ENCODE measurements around the gene PPIE.
"Not testable (repeated sequence)": the region's sequence is repeated elsewhere in the genome, so short reads cannot be mapped to it uniquely, and the experiment has no call there.

PPIE gene

GRCh38 chr1:39760074-39761008 is 21.7 kb downstream of the PPIE start:
- no peak for DNase-seq

DNA sequence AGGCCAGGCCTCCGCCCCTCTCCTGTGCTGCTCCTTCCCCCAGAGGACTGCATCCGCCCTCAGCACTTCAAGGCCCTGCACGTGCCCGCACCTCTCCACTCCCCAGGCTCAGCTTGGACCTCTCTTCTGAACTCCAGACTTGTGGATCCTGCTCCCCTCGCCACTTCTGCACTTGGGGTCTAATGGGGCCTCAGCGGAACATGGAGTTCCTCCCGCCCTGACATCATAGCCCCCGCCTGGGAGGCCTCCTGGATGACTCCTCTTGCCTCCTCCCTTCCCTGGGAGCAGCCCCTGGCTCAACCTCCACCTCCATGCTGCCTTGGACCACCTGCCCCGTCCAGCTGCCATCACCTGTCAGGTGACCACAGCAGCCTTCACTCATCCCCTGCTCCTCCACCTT is 22.3 kb downstream of the PPIE start:
- DNase-seq: no peak

DNA sequence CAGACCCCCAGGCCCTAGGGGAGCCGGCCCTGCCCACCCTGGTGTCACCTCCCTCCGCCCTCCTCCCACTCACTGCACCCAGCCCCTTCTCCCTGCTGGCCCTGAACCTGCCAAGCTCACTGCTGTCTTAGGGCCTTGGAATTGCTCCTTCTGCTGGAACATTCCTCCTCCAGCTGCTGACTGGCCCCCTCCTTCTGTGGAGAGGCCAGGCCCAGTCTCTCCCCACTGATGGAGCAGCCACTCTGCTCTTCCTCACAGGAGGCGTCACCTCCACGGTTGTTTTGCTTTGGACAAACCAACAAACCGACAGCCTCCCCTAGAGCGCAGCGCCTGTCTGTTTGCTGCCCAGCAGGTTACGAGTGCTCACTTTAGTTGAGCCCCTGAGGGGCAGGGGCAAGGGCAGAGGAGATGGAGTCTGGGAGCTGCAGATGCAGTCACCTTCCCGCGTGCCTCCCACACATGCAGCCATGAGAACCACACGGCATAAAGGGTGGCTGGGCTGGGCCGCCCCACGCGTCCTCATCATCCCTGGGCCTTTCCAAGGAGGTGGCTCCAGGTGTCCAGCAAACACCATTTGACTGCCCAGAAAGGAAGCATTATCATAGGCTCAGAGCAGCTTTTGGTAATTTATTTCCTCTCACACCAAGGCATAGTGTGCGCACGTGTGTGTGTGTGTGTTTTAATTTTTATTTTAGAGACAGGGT is 23.0 kb downstream of the PPIE start:
- DNase-seq: no peak

DNA sequence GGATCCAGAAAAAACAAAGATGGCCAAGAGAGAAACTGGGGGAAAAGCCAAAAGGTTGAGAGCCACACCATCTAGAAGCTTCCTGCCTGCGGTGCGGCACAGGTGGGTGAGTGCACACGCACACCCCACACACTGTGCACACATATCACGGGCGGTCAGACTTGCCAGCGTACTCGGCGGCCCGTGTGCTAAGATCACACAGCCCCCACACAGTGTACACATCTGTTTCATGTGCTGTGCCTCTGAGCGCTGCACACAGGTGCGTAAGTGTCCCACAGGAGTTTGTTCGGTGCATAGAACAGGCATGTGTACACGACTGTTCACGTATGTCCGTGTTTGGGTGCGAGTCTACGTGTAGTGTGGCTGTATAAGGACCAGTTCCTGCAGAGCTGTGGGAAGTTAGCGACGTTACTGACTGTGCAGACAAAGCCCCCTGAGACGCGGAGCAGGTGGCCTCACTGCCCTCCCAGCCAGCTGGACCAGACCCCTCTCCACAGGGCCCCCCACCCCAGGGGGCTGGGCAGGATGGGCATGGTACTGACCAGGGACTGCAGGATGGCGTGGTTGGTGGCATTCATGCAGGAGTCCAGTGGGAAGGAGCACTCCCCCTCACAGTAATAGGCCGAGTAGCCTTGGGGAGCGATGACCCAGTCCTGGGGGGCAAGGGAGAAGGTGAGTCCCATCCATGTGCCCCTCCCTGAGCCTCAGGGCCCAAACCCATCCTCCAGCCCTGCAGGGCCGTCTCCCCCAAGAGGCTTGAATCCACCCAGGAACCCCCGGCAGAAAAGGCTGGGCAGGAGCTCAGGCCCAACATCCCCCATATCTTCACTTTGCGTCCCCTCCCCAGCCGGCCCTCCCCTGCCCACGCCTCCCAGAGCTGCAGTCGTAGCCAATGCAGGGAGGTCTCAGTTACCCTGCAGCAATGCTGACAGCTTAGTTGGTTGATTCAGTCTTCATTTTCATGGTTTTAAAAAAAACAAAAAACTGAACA is 24.2 kb downstream of the PPIE start:
- DNase-seq: no peak

DNA sequence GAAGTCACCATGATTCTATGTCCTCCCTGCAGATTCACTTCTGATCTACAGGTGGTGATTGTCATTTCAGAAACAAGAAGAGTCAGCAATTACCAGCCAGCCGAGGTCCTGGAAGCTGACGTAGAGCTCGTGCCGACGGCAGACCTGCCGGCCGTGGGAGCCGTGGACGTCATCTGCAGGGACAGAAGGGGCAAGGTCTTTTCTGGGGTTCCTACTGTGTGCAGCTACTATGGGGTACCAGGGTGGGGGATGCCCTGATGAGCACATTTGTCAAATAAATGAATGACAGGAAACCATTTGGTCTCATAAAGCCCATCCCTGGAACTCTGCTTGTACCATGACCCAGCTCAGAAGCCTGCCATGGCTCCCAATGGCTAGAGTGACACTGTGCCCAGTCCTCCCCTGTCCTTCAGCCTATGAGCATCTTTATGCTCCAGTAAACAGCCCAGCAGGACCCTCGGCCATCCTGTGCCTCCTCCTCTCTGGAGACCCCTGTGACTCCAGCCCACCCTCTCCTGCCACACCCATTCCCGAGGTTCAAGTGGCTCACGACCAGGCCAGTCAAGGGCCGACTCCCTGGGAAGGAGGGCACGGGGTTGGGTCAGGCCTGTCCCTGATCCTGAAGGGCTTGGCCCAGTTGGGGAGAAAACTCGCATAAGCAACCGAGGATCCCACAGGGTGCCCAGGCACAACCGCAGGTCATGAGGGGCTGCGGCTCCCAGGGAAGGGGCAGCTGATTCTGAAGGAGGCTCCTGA is 25.1 kb downstream of the PPIE start:
- not testable (repeated sequence) for DNase-seq

- DNase-seq: not testable (repeated sequence)
Measured at GRCh38 chr1:39764512-39764911, 25.8 kb downstream of the PPIE start.

GRCh38 chr1:39766466-39766865 is 27.8 kb downstream of the PPIE start:
- DNase-seq: not testable (repeated sequence)

DNA sequence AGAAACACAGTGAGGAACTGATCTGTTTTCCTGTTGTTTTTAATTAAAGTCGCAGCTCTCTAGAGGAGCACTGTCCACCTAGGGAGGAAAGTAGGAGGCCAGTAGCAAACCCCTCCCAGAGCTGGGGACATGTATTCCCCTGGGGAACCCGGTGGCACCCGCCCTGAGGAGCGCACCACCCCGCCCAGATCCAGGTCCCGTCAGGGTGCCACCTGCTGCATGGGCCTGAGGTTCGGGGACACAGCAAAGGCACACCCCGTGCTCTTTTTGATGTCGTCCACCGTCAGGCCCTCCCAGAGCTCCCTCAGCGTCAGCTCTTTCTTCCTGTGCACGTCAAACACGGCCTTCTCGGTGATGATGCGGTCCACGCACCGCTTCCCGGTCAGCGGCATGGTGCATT is 30.8 kb downstream of the PPIE start:
- DNase-seq: not testable (repeated sequence)

DNA sequence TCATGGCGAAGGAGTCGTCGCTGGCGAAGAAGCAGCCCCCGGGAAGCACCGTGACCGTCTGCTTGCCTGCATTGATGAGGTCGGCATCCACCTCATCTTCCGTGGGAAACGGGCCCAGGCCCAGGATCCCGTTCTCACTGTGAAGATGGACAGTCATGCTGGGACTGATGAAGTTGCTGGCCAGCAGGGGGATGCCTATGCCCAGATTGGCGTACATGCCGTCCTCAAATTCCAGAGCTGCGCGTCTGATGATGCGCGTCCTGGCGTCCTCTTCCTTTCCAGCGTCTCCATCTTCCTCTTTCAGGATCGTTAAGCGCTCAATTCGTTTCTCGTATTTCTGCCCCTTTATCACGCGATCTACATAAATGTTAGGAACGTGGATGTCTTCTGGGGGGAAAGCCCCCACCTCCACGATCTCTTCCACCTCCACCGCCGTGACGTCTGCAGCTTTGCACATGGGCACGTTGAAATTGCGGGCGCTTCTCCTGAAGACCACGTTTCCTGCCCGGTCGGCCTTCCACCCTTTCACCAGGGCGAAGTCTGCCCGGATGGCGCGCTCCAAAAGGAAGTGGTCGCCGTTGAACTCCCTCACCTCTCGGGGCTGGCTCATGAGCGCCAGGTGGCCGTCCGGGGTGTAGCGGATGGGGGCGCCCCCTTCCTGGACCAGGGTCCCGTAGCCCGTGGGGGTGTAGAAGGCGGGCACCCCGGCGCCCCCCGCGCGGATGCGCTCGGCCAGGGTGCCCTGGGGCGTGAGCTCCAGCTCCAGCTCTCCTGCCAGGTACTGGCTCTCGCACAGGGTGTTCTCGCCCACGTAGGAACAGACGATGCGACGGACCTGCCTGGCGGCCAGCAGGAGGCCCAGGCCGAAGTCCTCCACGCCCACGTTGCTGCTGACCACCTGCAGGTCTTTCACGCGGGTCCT is 31.7 kb downstream of the PPIE start:
- not testable (repeated sequence) for DNase-seq

- DNase-seq: not testable (repeated sequence)
Measured at GRCh38 chr1:39771022-39771532, 32.4 kb downstream of the PPIE start, which contains the start of gene OXCT2. TSS of gene OXCT2 (minus strand) at chr1:39771348. CDS start at chr1:39771255, 93 bp downstream.

GRCh38 chr1:39773369-39773979 is 34.8 kb downstream of the PPIE start:
- not testable (repeated sequence) for DNase-seq

GRCh38 chr1:39775141-39775540 is 36.5 kb downstream of the PPIE start:
- DNase-seq: not testable (repeated sequence)

DNA sequence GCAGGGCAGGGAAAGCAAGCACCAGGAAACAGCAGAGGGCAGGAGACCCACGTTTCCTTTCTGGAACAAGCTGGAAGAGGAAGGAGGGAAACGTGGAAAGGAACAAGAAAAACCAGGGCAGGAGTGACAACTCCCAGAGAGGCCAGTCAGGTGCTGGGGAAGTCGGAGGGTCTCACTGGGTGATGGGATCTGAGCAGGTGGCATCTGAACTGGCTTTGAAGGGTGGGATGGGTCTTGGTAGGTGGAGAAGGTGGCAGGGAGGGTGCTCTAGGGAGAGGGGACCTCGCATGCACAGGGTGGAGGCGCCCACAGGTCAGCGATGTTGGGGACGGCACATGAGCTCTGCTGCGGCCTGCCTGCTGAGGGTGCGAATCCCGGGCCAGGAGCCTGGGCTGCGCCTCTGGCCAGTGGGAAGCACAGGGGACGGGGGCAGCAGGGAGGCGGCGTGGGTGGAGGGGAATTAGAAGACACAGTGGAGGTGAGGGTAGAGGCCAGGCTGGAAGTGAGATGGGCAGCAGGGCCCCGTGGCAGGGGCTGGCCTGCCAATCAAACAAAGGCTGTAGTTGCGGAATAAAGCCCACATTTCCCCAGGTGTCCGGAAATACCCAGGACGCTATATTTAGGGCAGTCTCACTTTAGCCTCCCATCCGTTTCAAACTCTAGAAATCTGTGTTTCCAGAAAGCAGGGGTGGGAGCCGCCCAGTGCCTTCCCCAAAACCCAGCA is 37.2 kb downstream of the PPIE start:
- DNase-seq: not testable (repeated sequence)

GRCh38 chr1:39776400-39776713 is 37.7 kb downstream of the PPIE start:
- no peak for DNase-seq

DNA sequence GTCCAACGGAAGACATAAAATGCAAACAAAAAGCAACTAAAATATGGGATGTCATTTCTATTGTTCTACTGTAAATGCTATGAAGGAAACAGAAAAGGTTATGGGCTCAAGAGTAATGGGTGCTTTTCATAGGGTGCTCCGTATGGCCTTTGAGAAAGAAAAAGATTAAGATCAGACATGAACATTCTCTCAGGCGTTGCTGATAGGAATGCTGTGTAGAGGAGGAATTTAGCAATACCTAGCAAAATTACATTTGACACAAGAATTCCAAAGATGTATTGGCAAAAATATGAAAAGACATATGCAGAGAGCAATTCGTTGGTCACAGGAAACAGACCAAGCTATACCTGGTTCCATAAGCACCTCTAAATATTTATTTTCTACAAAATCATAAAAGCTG is 38.2 kb downstream of the PPIE start:
- no peak for DNase-seq

GRCh38 chr1:39777306-39777705 is 38.6 kb downstream of the PPIE start:
- DNase-seq: no peak

GRCh38 chr1:39777896-39778295 is 39.2 kb downstream of the PPIE start:
- DNase-seq: not testable (repeated sequence)

- not testable (repeated sequence) for DNase-seq
Measured at GRCh38 chr1:39778463-39779099, 39.9 kb downstream of the PPIE start.

DNA sequence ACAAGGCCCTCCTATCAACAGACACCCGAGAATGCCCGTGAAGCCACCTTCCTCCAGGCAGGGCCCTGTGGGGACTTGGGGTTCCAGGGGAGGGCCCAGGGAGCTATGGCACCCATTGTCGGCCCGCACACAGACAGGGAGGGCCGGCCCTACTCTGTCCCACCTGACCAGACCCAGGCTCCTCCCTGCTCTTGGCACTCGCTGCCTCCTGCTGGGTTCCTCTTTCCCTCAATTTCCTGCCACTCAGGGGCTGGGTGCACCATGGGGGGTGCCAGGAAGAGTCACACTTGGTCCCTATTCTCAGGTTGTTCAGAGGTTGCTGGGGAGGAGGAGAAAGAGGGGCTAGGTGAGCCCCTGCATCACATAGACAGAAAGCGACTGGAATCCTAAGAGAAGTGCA is 40.5 kb downstream of the PPIE start:
- no peak for DNase-seq
